WTC11 (cell line): ENCODE measurements around the gene TMEM187. TPM values are rescaled to one million over a fixed set of nuclear protein-coding genes. Genes with fewer than 3 reads are reported as not detected.

Experiments
- ATAC-seq: fragments of 200-7000 bp; cut with Tn5 transposase; 2 replicates; pipeline ENCODE4 v1.10.0; 2021; ENCODE audit warnings: mild to moderate bottlenecking, moderate library complexity
- CTCF ChIA-PET: fragments of 300-600 bp; sonication (Branson Sonifier 250); formaldehyde crosslinking; loops from one replicate; lab custom pipeline; 2021; ENCODE audit warnings: antibody characterized with exemption; lab: Charles Lee
- POLR2A ChIA-PET: fragments of 350-600 bp; sonication (Branson Sonifier 250); formaldehyde crosslinking; loops from one replicate; lab custom pipeline; 2021; ENCODE audit warnings: antibody characterized with exemption; lab: Charles Lee
- DNase-seq: peaks from one replicate; pipeline ENCODE4 v3.0.0; 2021; ENCODE audit warnings: low spot score
- H3K27ac Mint-ChIP-seq: 2 replicates; pipeline ENCODE4 v1.8.0; 2021; ENCODE audit warnings: mixed read lengths
- H3K27me3 Mint-ChIP-seq: 2 replicates; pipeline ENCODE4 v1.8.0; 2021; ENCODE audit warnings: low read depth, mild to moderate bottlenecking, moderate library complexity, mixed read lengths
- H3K36me3 Mint-ChIP-seq: 2 replicates; pipeline ENCODE4 v1.8.0; 2021; ENCODE audit warnings: mixed read lengths
- H3K4me1 Mint-ChIP-seq: 2 replicates; pipeline ENCODE4 v1.8.0; 2022; ENCODE audit warnings: mixed read lengths
- H3K4me3 Mint-ChIP-seq: 2 replicates; pipeline ENCODE4 v1.8.0; 2021; ENCODE audit warnings: mild to moderate bottlenecking, moderate library complexity, mixed read lengths
- H3K9me3 Mint-ChIP-seq: 2 replicates; pipeline ENCODE4 v1.8.0; 2021; ENCODE audit warnings: mixed read lengths
- AR ChIP-seq: fragments of 250-450 bp; sonication (Bioruptor Pico); IDR thresholded peaks from 2 replicates; pipeline ENCODE4 v1.9.0; 2021; ENCODE audit warnings: mild to moderate bottlenecking
- E2F5 ChIP-seq: sonication (generic); formaldehyde crosslinking; IDR thresholded peaks from 2 replicates; pipeline ENCODE4 v1.8.1; 2022; ENCODE audit warnings: mild to moderate bottlenecking, moderate library complexity, missing genetic modification reagents
- EMX1 ChIP-seq: fragments of 250-450 bp; sonication (Bioruptor Pico); IDR thresholded peaks from 2 replicates; pipeline ENCODE4 v1.8.0; 2021; ENCODE audit warnings: mild to moderate bottlenecking
- ESRRA ChIP-seq: sonication (generic); formaldehyde crosslinking; IDR thresholded peaks from 2 replicates; pipeline ENCODE4 v1.8.1; 2022; ENCODE audit warnings: mild to moderate bottlenecking, missing genetic modification reagents, borderline replicate concordance
- FOXK1 ChIP-seq: sonication (generic); formaldehyde crosslinking; IDR thresholded peaks from 2 replicates; pipeline ENCODE4 v1.8.0; 2022; ENCODE audit warnings: mild to moderate bottlenecking, moderate library complexity, missing genetic modification reagents
- JUN ChIP-seq: sonication (generic); formaldehyde crosslinking; IDR thresholded peaks from 2 replicates; pipeline ENCODE4 v1.8.0; 2023; ENCODE audit warnings: mild to moderate bottlenecking, missing genetic modification reagents
- MAX ChIP-seq: sonication (generic); formaldehyde crosslinking; IDR thresholded peaks from 2 replicates; pipeline ENCODE4 v1.8.0; 2022; ENCODE audit warnings: mild to moderate bottlenecking, missing genetic modification reagents
- MXD4 ChIP-seq: fragments of 250-450 bp; sonication (Bioruptor Pico); IDR thresholded peaks from 2 replicates; pipeline ENCODE4 v1.8.0; 2021; ENCODE audit warnings: mild to moderate bottlenecking, moderate library complexity, borderline replicate concordance
- SMAD3 ChIP-seq: sonication (generic); formaldehyde crosslinking; IDR thresholded peaks from 2 replicates; pipeline ENCODE4 v1.8.0; 2022; ENCODE audit warnings: missing genetic modification reagents, mild to moderate bottlenecking, borderline replicate concordance
- ZBTB21 ChIP-seq: sonication (generic); formaldehyde crosslinking; IDR thresholded peaks from 2 replicates; pipeline ENCODE4 v1.8.1; 2023; ENCODE audit warnings: mild to moderate bottlenecking, missing genetic modification reagents, borderline replicate concordance
- ZNF219 ChIP-seq: sonication (generic); formaldehyde crosslinking; IDR thresholded peaks from 2 replicates; pipeline ENCODE4 v1.8.0; 2023; ENCODE audit warnings: missing genetic modification reagents, mild to moderate bottlenecking, borderline replicate concordance
- ZNF423 ChIP-seq: fragments of 250-450 bp; sonication (Bioruptor Pico); IDR thresholded peaks from 2 replicates; pipeline ENCODE4 v2.1.2; 2022; ENCODE audit warnings: mild to moderate bottlenecking, moderate library complexity
- ZSCAN18 ChIP-seq: fragments of 250-450 bp; sonication (Bioruptor Pico); IDR thresholded peaks from 2 replicates; pipeline ENCODE4 v2.1.2; 2022; ENCODE audit warnings: mild to moderate bottlenecking, moderate library complexity
- total RNA-seq: library from RNA; stranded (reverse); gene quantifications from 3 replicates; pipeline ENCODE4 v1.2.3, GENCODE V29; 2021
- TF ChIP-seq, protein P1 (sequence below): sonication (generic); formaldehyde crosslinking; IDR thresholded peaks from 2 replicates; pipeline ENCODE4 v1.8.0; 2022; ENCODE audit warnings: mild to moderate bottlenecking, missing genetic modification reagents
- TF ChIP-seq, protein P2 (sequence below): fragments of 250-450 bp; sonication (Bioruptor Pico); IDR thresholded peaks from 2 replicates; pipeline ENCODE4 v1.9.0; 2021; ENCODE audit warnings: moderate library complexity, mild to moderate bottlenecking, inconsistent platforms, borderline replicate concordance
- TF ChIP-seq, protein P3 (sequence below): sonication (generic); formaldehyde crosslinking; IDR thresholded peaks from 2 replicates; pipeline ENCODE4 v1.8.1; 2023; ENCODE audit warnings: mild to moderate bottlenecking, missing genetic modification reagents, moderate library complexity
- TF ChIP-seq, protein P4 (sequence below): sonication (generic); formaldehyde crosslinking; conservative IDR thresholded peaks from 2 replicates; pipeline ENCODE4 v1.8.1; 2023; ENCODE audit warnings: mild to moderate bottlenecking, low read depth, missing genetic modification reagents, moderate library complexity

TMEM187 gene
- total RNA-seq, 1 experiment from 2014 or later = 8.4 TPM

GRCh38 chrX:153931151-153931550, 41.4 kb upstream of the TMEM187 start:
- DNase-seq (no peak), ATAC-seq (no peak)
- Mint-ChIP-seq H3K4me1 (peaks cover 14% of the 10 kb centered on the region), H3K36me3 (peaks cover 6% of the 10 kb centered on the region), H3K27ac (no peak overlapping the region), H3K27me3 (no peaks in the 10 kb centered on the region), H3K4me3 (no peak overlapping the region), H3K9me3 (no peaks in the 10 kb centered on the region)
- CTCF ChIA-PET = no interaction called here
- TF ChIP-seq ZSCAN18 (CRISPR knock-in tag) (no peak), E2F5 (CRISPR knock-in tag) (no peak)
- TF ChIP-seq, protein P1, sequence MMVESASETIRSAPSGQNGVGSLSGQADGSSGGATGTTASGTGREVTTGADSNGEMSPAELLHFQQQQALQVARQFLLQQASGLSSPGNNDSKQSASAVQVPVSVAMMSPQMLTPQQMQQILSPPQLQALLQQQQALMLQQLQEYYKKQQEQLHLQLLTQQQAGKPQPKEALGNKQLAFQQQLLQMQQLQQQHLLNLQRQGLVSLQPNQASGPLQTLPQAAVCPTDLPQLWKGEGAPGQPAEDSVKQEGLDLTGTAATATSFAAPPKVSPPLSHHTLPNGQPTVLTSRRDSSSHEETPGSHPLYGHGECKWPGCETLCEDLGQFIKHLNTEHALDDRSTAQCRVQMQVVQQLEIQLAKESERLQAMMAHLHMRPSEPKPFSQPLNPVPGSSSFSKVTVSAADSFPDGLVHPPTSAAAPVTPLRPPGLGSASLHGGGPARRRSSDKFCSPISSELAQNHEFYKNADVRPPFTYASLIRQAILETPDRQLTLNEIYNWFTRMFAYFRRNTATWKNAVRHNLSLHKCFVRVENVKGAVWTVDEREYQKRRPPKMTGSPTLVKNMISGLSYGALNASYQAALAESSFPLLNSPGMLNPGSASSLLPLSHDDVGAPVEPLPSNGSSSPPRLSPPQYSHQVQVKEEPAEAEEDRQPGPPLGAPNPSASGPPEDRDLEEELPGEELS (CRISPR knock-in tag) = no peak
- POLR2A ChIA-PET = no interaction called here

GRCh38 chrX:153931748-153932147, 40.8 kb upstream of the TMEM187 start:
- Mint-ChIP-seq H3K4me1 (peaks cover 14% of the 10 kb centered on the region), H3K27ac (no peak overlapping the region), H3K36me3 (peaks cover 6% of the 10 kb centered on the region), H3K9me3 (no peaks in the 10 kb centered on the region), H3K27me3 (no peaks in the 10 kb centered on the region), H3K4me3 (no peak overlapping the region)
- DNase-seq = no peak
- no peak for ATAC-seq
- POLR2A ChIA-PET = no interaction called here
- TF ChIP-seq, protein P2, sequence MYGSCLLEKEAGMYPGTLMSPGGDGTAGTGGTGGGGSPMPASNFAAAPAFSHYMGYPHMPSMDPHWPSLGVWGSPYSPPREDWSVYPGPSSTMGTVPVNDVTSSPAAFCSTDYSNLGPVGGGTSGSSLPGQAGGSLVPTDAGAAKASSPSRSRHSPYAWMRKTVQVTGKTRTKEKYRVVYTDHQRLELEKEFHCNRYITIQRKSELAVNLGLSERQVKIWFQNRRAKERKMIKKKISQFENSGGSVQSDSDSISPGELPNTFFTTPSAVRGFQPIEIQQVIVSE = no peak
- TF ChIP-seq ESRRA (CRISPR knock-in tag) = no peak
- TF ChIP-seq, protein P3, sequence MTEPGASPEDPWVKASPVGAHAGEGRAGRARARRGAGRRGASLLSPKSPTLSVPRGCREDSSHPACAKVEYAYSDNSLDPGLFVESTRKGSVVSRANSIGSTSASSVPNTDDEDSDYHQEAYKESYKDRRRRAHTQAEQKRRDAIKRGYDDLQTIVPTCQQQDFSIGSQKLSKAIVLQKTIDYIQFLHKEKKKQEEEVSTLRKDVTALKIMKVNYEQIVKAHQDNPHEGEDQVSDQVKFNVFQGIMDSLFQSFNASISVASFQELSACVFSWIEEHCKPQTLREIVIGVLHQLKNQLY = no peak
- CTCF ChIA-PET = no interaction called here

DNA sequence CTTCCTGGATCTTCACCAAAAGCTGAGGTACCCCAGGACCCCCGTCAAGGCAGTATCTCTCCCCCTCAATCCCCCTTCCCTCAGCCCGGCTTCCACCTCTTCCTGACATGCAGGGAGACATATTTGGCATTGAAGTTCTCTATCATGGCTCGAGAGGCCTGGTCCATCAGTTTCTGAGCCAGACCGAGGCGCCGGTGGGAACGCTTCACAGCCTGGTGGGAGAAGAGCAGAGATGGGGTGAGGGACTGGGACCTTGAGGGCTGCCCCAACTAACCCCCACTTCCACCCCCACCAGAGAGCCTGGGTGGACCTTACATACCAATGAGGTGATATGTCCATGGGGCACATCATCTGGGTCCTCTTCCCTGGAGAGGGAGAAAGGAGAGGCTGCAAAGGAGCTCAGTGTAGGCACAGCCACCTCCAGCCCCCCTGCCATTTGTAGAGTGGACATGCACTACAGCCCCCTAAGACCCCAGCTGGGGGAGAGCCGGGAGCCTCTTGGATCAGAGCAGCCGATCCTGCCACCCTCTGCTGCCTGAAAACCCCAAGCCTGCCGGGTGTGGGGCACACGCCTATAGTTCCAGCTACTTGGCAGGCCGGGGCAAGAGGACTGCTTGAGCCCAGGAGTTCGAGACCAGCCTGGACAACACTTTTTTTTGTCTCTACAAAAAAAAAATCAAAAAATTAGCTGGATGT, 40.2 kb upstream of the TMEM187 start:
- ATAC-seq (no peak), DNase-seq (no peak)
- Mint-ChIP-seq H3K27me3 (no peaks in the 10 kb centered on the region), H3K4me1 (peaks cover 14% of the 10 kb centered on the region), H3K36me3 (peaks cover 6% of the 10 kb centered on the region), H3K9me3 (no peaks in the 10 kb centered on the region), H3K4me3 (peak overlapping the region; percentile 30; the same call in 1 of the 2 replicates), H3K27ac (no peak overlapping the region)
- POLR2A ChIA-PET = no interaction called here
- CTCF ChIA-PET = interaction anchor here (1.4 kb wide), 1 partner anchor 15 kb away, joined by 4 read pairs; no protein-coding TSS in a partner anchor
- TF ChIP-seq ZBTB21 (CRISPR knock-in tag) = no peak
- TF ChIP-seq FOXK1 (CRISPR knock-in tag) = no peak
- no peak for TF ChIP-seq JUN
- no peak for TF ChIP-seq MAX
- TF ChIP-seq EMX1 (CRISPR knock-in tag) = no peak
- TF ChIP-seq ESRRA (CRISPR knock-in tag) = no peak
- no peak for TF ChIP-seq SMAD3 (CRISPR knock-in tag)
- no peak for TF ChIP-seq MXD4 (CRISPR knock-in tag)
- TF ChIP-seq, protein P4, sequence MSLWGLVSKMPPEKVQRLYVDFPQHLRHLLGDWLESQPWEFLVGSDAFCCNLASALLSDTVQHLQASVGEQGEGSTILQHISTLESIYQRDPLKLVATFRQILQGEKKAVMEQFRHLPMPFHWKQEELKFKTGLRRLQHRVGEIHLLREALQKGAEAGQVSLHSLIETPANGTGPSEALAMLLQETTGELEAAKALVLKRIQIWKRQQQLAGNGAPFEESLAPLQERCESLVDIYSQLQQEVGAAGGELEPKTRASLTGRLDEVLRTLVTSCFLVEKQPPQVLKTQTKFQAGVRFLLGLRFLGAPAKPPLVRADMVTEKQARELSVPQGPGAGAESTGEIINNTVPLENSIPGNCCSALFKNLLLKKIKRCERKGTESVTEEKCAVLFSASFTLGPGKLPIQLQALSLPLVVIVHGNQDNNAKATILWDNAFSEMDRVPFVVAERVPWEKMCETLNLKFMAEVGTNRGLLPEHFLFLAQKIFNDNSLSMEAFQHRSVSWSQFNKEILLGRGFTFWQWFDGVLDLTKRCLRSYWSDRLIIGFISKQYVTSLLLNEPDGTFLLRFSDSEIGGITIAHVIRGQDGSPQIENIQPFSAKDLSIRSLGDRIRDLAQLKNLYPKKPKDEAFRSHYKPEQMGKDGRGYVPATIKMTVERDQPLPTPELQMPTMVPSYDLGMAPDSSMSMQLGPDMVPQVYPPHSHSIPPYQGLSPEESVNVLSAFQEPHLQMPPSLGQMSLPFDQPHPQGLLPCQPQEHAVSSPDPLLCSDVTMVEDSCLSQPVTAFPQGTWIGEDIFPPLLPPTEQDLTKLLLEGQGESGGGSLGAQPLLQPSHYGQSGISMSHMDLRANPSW (CRISPR knock-in tag) = no peak
- no peak for TF ChIP-seq ZNF219 (CRISPR knock-in tag)
- TF ChIP-seq AR (CRISPR knock-in tag) = no peak
- TF ChIP-seq ZNF423 (CRISPR knock-in tag) = no peak
